ENCODE data around the gene NR2E3. TPM values are rescaled to one million over a fixed set of nuclear protein-coding genes. Genes with fewer than 3 reads are reported as not detected.

Gene NR2E3
- total RNA-seq (under 1 TPM in 1 of 2 donors, not detected in 1; 0.17 TPM), polyA plus RNA-seq (under 1 TPM in 1 of 2 donors, not detected in 1; 0.18 TPM)

DNA sequence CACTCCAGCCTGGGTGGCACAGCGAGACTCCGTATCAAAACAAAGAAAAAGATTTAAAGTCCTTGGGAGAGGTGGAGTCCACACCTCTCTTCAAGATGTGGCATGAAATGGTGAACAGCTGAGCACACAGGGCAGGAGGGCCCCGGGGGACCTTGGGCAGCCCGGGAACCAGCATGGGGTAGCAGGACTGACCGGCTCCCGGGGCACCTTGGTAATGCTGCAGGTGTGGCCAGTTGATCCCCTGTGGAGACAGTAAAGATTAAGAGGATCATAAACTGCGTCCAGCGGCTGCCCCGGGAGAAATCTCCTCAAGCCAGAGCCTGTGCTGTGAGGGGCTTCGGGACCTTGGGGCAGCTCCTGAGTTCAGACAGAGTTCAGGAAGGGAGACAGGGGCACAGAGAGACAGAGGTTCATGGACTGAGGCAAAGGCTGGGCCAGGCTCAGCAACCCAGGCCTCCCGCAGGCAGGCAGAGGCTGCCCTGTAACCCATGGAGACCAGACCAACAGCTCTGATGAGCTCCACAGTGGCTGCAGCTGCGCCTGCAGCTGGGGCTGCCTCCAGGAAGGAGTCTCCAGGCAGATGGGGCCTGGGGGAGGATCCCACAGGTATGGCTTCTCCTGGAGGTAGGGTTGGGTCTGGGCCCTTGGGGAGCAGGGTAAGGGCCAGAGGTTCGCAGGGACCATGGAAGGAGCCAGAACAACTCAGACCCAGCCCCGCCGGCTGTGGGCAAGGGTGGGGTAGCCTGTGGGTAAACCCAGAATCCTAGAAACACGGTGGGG is at the start of gene NR2E3:
Gene NR2E3, plus strand, starts transcription at position 299 of the 780 bp plus-strand sequence. Its CDS starts 190 bp downstream, at position 489.
- no peak for TF ChIP-seq FOXA2 (IDR thresholded peaks at IDR 0.05)
- no peak for TF ChIP-seq ATF3 (IDR thresholded peaks at IDR 0.05)
- no peak for TF ChIP-seq RAD21 (IDR thresholded peaks at IDR 0.05)
- TF ChIP-seq NR2F2 (IDR thresholded peaks at IDR 0.05): no peak
- WGBS: 78% methylated on average over 16 of the region's 16 CpGs
- DNase-seq (ENCODE audit: low spot score): no peak
- peaks cover 0 to 4% (median 2%) of the 10 kb centered on the region in 4 donors for H3K27me3 ChIP-seq (ENCODE audit: control insufficient read depth in 4 of 4, insufficient read depth in 4 of 4, low read length in 3 of 4)
- H3K27ac ChIP-seq (ENCODE audit: low read depth in 1 of 2, low read length in 2 of 2): no peak within 1 kb of the TSS
- no peaks in the 10 kb centered on the region for H3K9me3 ChIP-seq (ENCODE audit: control insufficient read depth in 4 of 4, low read length in 3 of 4)
- H3K4me1 ChIP-seq (ENCODE audit: control insufficient read depth in 4 of 4, insufficient read depth in 4 of 4, low read length in 3 of 4): no peaks in the 10 kb centered on the region
- no peak within 1 kb of the TSS for H3K4me3 ChIP-seq (ENCODE audit: low read depth in 1 of 3, low read length in 3 of 3)
- no peaks in the 10 kb centered on the region for H3K36me3 ChIP-seq (ENCODE audit: control insufficient read depth in 4 of 4, insufficient read depth in 3 of 4, low read depth in 1 of 4, low read length in 3 of 4)
- no peak within 1 kb of the TSS for H3K9ac ChIP-seq (ENCODE audit: low read depth in 1 of 2, low read length in 2 of 2)

DNA sequence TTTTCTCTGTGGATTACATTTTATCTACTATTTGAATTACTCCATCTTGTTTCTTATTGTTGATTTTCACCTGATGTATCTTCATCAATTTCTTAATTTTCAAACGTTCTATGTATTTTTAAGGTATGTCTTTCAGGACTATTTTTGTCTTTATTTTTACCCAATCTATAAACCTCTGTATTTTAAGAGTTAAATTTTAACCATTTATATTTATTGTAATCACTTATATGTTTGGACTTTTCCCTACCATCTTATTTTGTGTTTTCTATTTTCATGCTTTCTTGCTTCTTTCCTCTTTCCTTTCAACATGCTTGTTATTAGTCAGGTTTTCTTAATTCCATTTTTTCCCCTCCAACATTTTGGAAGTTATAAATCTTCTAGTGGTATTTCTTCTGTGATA is 49.5 kb upstream of the NR2E3 start:
- Histone ChIP-seq H3K27ac (ENCODE audit: low read depth in 1 of 2, low read length in 2 of 2) (no peak overlapping the region), H3K4me3 (ENCODE audit: low read depth in 1 of 3, low read length in 3 of 3) (no peak overlapping the region), H3K36me3 (ENCODE audit: control insufficient read depth in 4 of 4, insufficient read depth in 3 of 4, low read depth in 1 of 4, low read length in 3 of 4) (peaks cover 0 to 15% (median 11%) of the 10 kb centered on the region in 4 donors), H3K9me3 (ENCODE audit: control insufficient read depth in 4 of 4, low read length in 3 of 4) (no peaks in the 10 kb centered on the region), H3K4me1 (ENCODE audit: control insufficient read depth in 4 of 4, insufficient read depth in 4 of 4, low read length in 3 of 4) (no peaks in the 10 kb centered on the region), H3K27me3 (ENCODE audit: control insufficient read depth in 4 of 4, insufficient read depth in 4 of 4, low read length in 3 of 4) (no peaks in the 10 kb centered on the region), H3K9ac (ENCODE audit: low read depth in 1 of 2, low read length in 2 of 2) (no peak overlapping the region)
- TF ChIP-seq RXRA (IDR thresholded peaks at IDR 0.05): no peak
- TF ChIP-seq JUND (IDR thresholded peaks at IDR 0.05): no peak
- no peak for TF ChIP-seq NR2F2 (IDR thresholded peaks at IDR 0.05)
- TF ChIP-seq FOXA2 (IDR thresholded peaks at IDR 0.05): no peak
- TF ChIP-seq EGR1 (IDR thresholded peaks at IDR 0.05; ENCODE audit: low read depth in 2 of 2): no peak
- TF ChIP-seq ATF3 (IDR thresholded peaks at IDR 0.05): no peak
- TF ChIP-seq HNF4A (conservative IDR thresholded peaks at IDR 0.05): no peak
- 98% methylated on average over 1 of the region's 1 CpG for WGBS
- DNase-seq (ENCODE audit: low spot score): no peak

GRCh38 chr15:71761649-71762048 is 48.7 kb upstream of the NR2E3 start:
- WGBS: 33% methylated on average over 3 of the region's 3 CpGs
- H3K9ac ChIP-seq (ENCODE audit: low read depth in 1 of 2, low read length in 2 of 2): no peak overlapping the region
- no peaks in the 10 kb centered on the region for H3K9me3 ChIP-seq (ENCODE audit: control insufficient read depth in 4 of 4, low read length in 3 of 4)
- TF ChIP-seq ATF3 (IDR thresholded peaks at IDR 0.05) (peak; percentile 92), MAX (IDR thresholded peaks at IDR 0.05) (peak; percentile 20), RXRA (IDR thresholded peaks at IDR 0.05) (peak in 1 of 2 donors; percentile 69), YY1 (IDR thresholded peaks at IDR 0.05) (peak; percentile 46), EGR1 (IDR thresholded peaks at IDR 0.05; ENCODE audit: low read depth in 2 of 2) (peak in 1 of 2 donors; percentile 87), TAF1 (conservative IDR thresholded peaks at IDR 0.05) (no peak), JUND (IDR thresholded peaks at IDR 0.05) (peak; percentile 98 to 100), SP1 (IDR thresholded peaks at IDR 0.05) (peak; percentile 45), HNF4A (conservative IDR thresholded peaks at IDR 0.05) (peak; percentile 65 to 80), FOXA1 (IDR thresholded peaks at IDR 0.05) (no peak), GABPA (IDR thresholded peaks at IDR 0.05 in 1 of 2, conservative IDR thresholded peaks at IDR 0.05 in 1 of 2) (no peak)
- H3K4me1 ChIP-seq (ENCODE audit: control insufficient read depth in 4 of 4, insufficient read depth in 4 of 4, low read length in 3 of 4): no peaks in the 10 kb centered on the region
- H3K4me3 ChIP-seq (ENCODE audit: low read depth in 1 of 3, low read length in 3 of 3): no peak overlapping the region
- H3K27me3 ChIP-seq (ENCODE audit: control insufficient read depth in 4 of 4, insufficient read depth in 4 of 4, low read length in 3 of 4): no peaks in the 10 kb centered on the region
- peak overlapping the region in 1 of 2 donors; percentile 10 for H3K27ac ChIP-seq (ENCODE audit: low read depth in 1 of 2, low read length in 2 of 2)
- H3K36me3 ChIP-seq (ENCODE audit: control insufficient read depth in 4 of 4, insufficient read depth in 3 of 4, low read depth in 1 of 4, low read length in 3 of 4): peaks cover 0 to 22% (median 13%) of the 10 kb centered on the region in 4 donors
- no peak for DNase-seq (ENCODE audit: low spot score)
